Testis (tissue), 3 donors: Measurements from ENCODE around the gene PXDC1. TPM values are rescaled to one million over a fixed set of nuclear protein-coding genes. Genes with fewer than 3 reads are reported as not detected.
"Not testable (repeated sequence)": the region's sequence is repeated elsewhere in the genome, so short reads cannot be mapped to it uniquely, and the experiment has no call there.

Source experiments
- DNase-seq: peaks from one replicate; pipeline ENCODE4 v3.0.0-alpha.2; 2019
- H3K27ac ChIP-seq, 2 donors: fragments of 200-600 bp; sonication (generic); one replicate each; pipeline ENCODE4 v1.5.1; 2019
- H3K27me3 ChIP-seq: fragments of 200-600 bp; sonication (generic); one replicate; pipeline ENCODE4 v1.5.1; 2019
- H3K36me3 ChIP-seq: fragments of 200-600 bp; sonication (generic); one replicate; pipeline ENCODE4 v1.5.1; 2017; ENCODE audit warnings: low read depth; ENCODE audit errors: missing control alignments
- H3K4me1 ChIP-seq: fragments of 200-600 bp; sonication (generic); one replicate; pipeline ENCODE4 v1.5.1; 2019
- H3K4me3 ChIP-seq, 2 donors: fragments of 200-600 bp; sonication (generic); one replicate each; pipeline ENCODE4 v1.5.1; 2017 to 2019
- H3K9me3 ChIP-seq: fragments of 200-600 bp; sonication (generic); one replicate; pipeline ENCODE4 v1.5.1; 2017
- CTCF ChIP-seq, 3 experiments: fragments of 450-650 bp in 2 of 3; fragments of 200-600 bp in 1 of 3; sonication (generic) in 1 of 3; IDR thresholded peaks; one replicate each; pipeline ENCODE4 v1.5.1; 2016 to 2019; ENCODE audit warnings: antibody characterized with exemption in 3 of 3, mild to moderate bottlenecking in 2 of 3, moderate library complexity in 1 of 3
- POLR2A ChIP-seq: fragments of 450-650 bp; IDR thresholded peaks from one replicate; pipeline ENCODE4 v1.6.1; 2017; ENCODE audit warnings: antibody characterized with exemption, mild to moderate bottlenecking, moderate library complexity
- WGBS, 2 donors: methylation state at CpG; one replicate each; pipeline ENCODE4 v1.1.5; 2018; 5-methylcytosine and 5-hydroxymethylcytosine counted together
- intact Hi-C: fragments of 100-400 bp; cut with DNase I; formaldehyde crosslinking; loops from one replicate; pipeline ENCODE4 v1.15.1; 2023; ENCODE audit warnings: low total_unique reads
- polyA plus RNA-seq: library from polyadenylated mRNA; stranded (reverse); fragments of 350-450 nt; fragmentation: Illumina TruSeq; extraction: RNeasy Lipid Tissue Mini Kit (QIAGEN cat#74804); gene quantifications from one replicate; pipeline ENCODE4 v1.2.3, GENCODE V29; 2014; ENCODE audit warnings: low read depth, low replicate concordance; ENCODE audit not compliant: insufficient read depth
- total RNA-seq, 2 donors: library from RNA; depleted of rRNA; stranded (reverse); fragments of >200 nt; gene quantifications; one replicate each; pipeline ENCODE4 v1.2.3, GENCODE V29; 2016

PXDC1 gene
- total and polyA plus RNA-seq, 3 donors from 2014 or later, result 14.3 to 38.2 (median 16.9) TPM

GRCh38 chr6:3769610-3770009 is 18.1 kb upstream of the PXDC1 start:
- intact Hi-C loops, result no loop called here
- Histone ChIP-seq H3K9me3 (no peaks in the 10 kb centered on the region), H3K4me3 (no peak overlapping the region), H3K27me3 (no peaks in the 10 kb centered on the region), H3K4me1 (no peaks in the 10 kb centered on the region), H3K27ac (no peak overlapping the region), H3K36me3 (no peaks in the 10 kb centered on the region)
- WGBS, 2 donors, result 75 to 79% methylated on average over 6 of the region's 6 CpGs
- TF ChIP-seq CTCF (IDR thresholded peaks at IDR 0.05), result no peak
- TF ChIP-seq POLR2A, result no peak
- no peak for DNase-seq

GRCh38 chr6:3768502-3768901 is 17.0 kb upstream of the PXDC1 start:
- WGBS, 2 donors, result 83 to 95% methylated on average over 2 of the region's 2 CpGs
- Histone ChIP-seq H3K27me3 (no peaks in the 10 kb centered on the region), H3K4me1 (no peaks in the 10 kb centered on the region), H3K4me3 (no peak overlapping the region), H3K9me3 (no peaks in the 10 kb centered on the region), H3K36me3 (no peaks in the 10 kb centered on the region), H3K27ac (no peak overlapping the region)
- intact Hi-C loops, result no loop called here
- no peak for DNase-seq
- no peak for TF ChIP-seq POLR2A
- TF ChIP-seq CTCF (IDR thresholded peaks at IDR 0.05), result no peak

DNA sequence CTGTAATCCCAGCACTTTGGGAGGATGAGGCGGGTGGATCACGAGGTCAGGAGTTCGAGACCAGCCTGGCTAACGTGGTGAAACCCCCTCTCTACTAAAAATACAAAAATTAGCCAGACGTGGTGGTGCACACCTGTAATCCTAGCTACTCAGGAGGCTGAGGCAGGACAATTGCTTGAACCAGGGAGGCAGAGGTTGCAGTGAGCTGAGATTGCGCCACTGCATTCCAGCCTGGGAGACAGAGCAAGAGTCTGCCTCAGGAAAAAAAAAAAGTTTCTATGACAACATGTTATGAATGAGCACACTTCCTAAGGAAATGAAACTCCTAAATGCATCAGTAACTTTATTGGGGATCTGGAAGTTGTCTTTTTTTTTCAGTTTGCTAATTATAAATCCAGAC is 16.0 kb upstream of the PXDC1 start:
- H3K27me3 ChIP-seq, intact Hi-C loops, H3K4me3 ChIP-seq, DNase-seq, H3K36me3 ChIP-seq, H3K4me1 ChIP-seq, H3K27ac ChIP-seq, H3K9me3 ChIP-seq: not testable (repeated sequence)
- WGBS, 2 donors, result 94 to 95% methylated on average over 6 of the region's 6 CpGs

GRCh38 chr6:3766214-3766613 is 14.7 kb upstream of the PXDC1 start:
- Histone ChIP-seq H3K4me3 (no peak overlapping the region), H3K27ac (no peak overlapping the region), H3K36me3 (no peaks in the 10 kb centered on the region), H3K9me3 (no peaks in the 10 kb centered on the region), H3K27me3 (no peaks in the 10 kb centered on the region), H3K4me1 (no peaks in the 10 kb centered on the region)
- no peak for DNase-seq
- TF ChIP-seq CTCF (IDR thresholded peaks at IDR 0.05) (no peak), POLR2A (no peak)
- WGBS, 2 donors, result 78 to 88% methylated on average over 9 of the region's 9 CpGs
- intact Hi-C loops, result no loop called here

- Histone ChIP-seq H3K27me3 (no peaks in the 10 kb centered on the region), H3K4me3 (no peak overlapping the region), H3K9me3 (no peaks in the 10 kb centered on the region), H3K27ac (no peak overlapping the region), H3K4me1 (no peaks in the 10 kb centered on the region), H3K36me3 (no peaks in the 10 kb centered on the region)
- DNase-seq, result no peak
- WGBS, 2 donors, result 62 to 78% methylated on average over 6 of the region's 6 CpGs
- TF ChIP-seq CTCF (IDR thresholded peaks at IDR 0.05) (no peak), POLR2A (no peak)
- intact Hi-C loops, result no loop called here
Observed at GRCh38 chr6:3765415-3765814, 13.9 kb upstream of the PXDC1 start.
